Ovary (tissue), 3 donors: ENCODE measurements around the gene HSPA8.
"Not testable (repeated sequence)": the region's sequence is repeated elsewhere in the genome, so short reads cannot be mapped to it uniquely, and the experiment has no call there.

ENCODE experiments used
- CTCF ChIP-seq, 3 donors: fragments of 450-650 bp in 2 of 3; fragments of 200-600 bp in 1 of 3; IDR thresholded peaks; one replicate each; pipeline versions ENCODE4 v1.5.1 to v1.8.0; 2016 to 2022; ENCODE audit warnings: antibody characterized with exemption in 3 of 3, mild to moderate bottlenecking in 1 of 3
- EP300 ChIP-seq: sonication (generic); formaldehyde crosslinking; IDR thresholded peaks from one replicate; pipeline ENCODE4 v1.6.1; 2017; ENCODE audit warnings: antibody characterized with exemption
- POLR2A ChIP-seq: fragments of 450-650 bp; IDR thresholded peaks from one replicate; pipeline ENCODE4 v1.6.1; 2017; ENCODE audit warnings: antibody characterized with exemption, mild to moderate bottlenecking, moderate library complexity
- donor health status: DM: no; HTN: no; CAD: no.

GRCh38 chr11:123090168-123090567 lies 28.2 kb upstream of the HSPA8 start:
- TF ChIP-seq CTCF (IDR thresholded peaks at IDR 0.05); EP300; POLR2A: not testable (repeated sequence)
